GM12864 (cell line): Measurements from ENCODE around the gene GRPR.

Experiments
- DNase-seq: peaks from one replicate; pipeline ENCODE4 v3.0.0-alpha.2; 2011; ENCODE audit warnings: low read depth
- H3K4me3 ChIP-seq: 2 replicates; pipeline ENCODE4 v1.5.1; 2011; ENCODE audit warnings: mild to moderate bottlenecking, low read depth, low read length, control low read depth
- CTCF ChIP-seq: IDR thresholded peaks from 2 replicates; pipeline ENCODE4 v1.5.1; 2011; ENCODE audit warnings: low read depth, mild to moderate bottlenecking, moderate library complexity, low read length, control low read depth, inconsistent platforms; ENCODE audit errors: missing control alignments

Gene GRPR

GRCh38 chrX:16089086-16089485 lies 34.3 kb upstream of the GRPR start:
- no peak overlapping the region for H3K4me3 ChIP-seq
- no peak for TF ChIP-seq CTCF
- DNase-seq = no peak

GRCh38 chrX:16096141-16096540 lies 27.2 kb upstream of the GRPR start:
- no peak for TF ChIP-seq CTCF
- no peak for DNase-seq
- H3K4me3 ChIP-seq = no peak overlapping the region

- TF ChIP-seq CTCF = no peak
- no peak overlapping the region for H3K4me3 ChIP-seq
- no peak for DNase-seq
Observed at GRCh38 chrX:16100673-16101072, 22.7 kb upstream of the GRPR start.

- TF ChIP-seq CTCF = no peak
- H3K4me3 ChIP-seq = no peak overlapping the region
- DNase-seq = no peak
Observed at GRCh38 chrX:16101581-16101980, 21.8 kb upstream of the GRPR start.

- no peak overlapping the region for H3K4me3 ChIP-seq
- no peak for DNase-seq
- TF ChIP-seq CTCF = no peak
Observed at GRCh38 chrX:16103625-16104024, 19.7 kb upstream of the GRPR start.

- DNase-seq = no peak
- peak; percentile 7 for TF ChIP-seq CTCF
- no peak overlapping the region for H3K4me3 ChIP-seq
Observed at GRCh38 chrX:16112428-16112827, 10.9 kb upstream of the GRPR start.

- TF ChIP-seq CTCF = no peak
- H3K4me3 ChIP-seq = no peak overlapping the region
- no peak for DNase-seq
Observed at GRCh38 chrX:16113978-16114565, 9.3 kb upstream of the GRPR start.
